Kidney (tissue), 14 donors: ENCODE results near the gene STUB1. TPM values are rescaled to one million over a fixed set of nuclear protein-coding genes. Genes with fewer than 3 reads are reported as not detected.

Source experiments
- DNase-seq, 5 donors: peaks; one replicate each; pipeline ENCODE4 v3.0.0-alpha.2; 2013 to 2020
- FAIRE-seq: peaks from 2 replicates; lab custom pipeline; 2012; peaks lifted over from hg19 to GRCh38; lab: Jason Lieb, UNC
- H3K27ac ChIP-seq, 2 donors: one replicate each; pipeline ENCODE4 v1.7.0; 2013; ENCODE audit warnings: low read depth in 2 of 2, low read length in 2 of 2, inconsistent platforms in 1 of 2
- H3K27me3 ChIP-seq: one replicate; pipeline ENCODE4 v1.7.1; 2013; ENCODE audit warnings: low read length, inconsistent platforms; ENCODE audit not compliant: control insufficient read depth, insufficient read depth
- H3K36me3 ChIP-seq, 3 donors: one replicate each; pipeline versions ENCODE4 v1.7.0 to v1.7.1; 2013; ENCODE audit warnings: low read length in 3 of 3, control low read depth in 1 of 3, inconsistent platforms in 1 of 3; ENCODE audit not compliant: insufficient read depth in 3 of 3, control insufficient read depth in 2 of 3
- H3K4me1 ChIP-seq, 3 donors: one replicate each; pipeline versions ENCODE4 v1.7.0 to v1.7.1; 2013; ENCODE audit warnings: low read length in 3 of 3, inconsistent platforms in 1 of 3, low read depth in 1 of 3; ENCODE audit not compliant: control insufficient read depth in 2 of 3, insufficient read depth in 2 of 3
- H3K4me3 ChIP-seq, 3 donors: one replicate each; pipeline versions ENCODE4 v1.7.0 to v1.8.1; 2013; ENCODE audit warnings: low read length in 3 of 3, control low read depth in 1 of 3, inconsistent platforms in 1 of 3
- H3K9ac ChIP-seq, 3 donors: one replicate each; pipeline versions ENCODE4 v1.7.0 to v1.7.1; 2013; ENCODE audit warnings: low read length in 3 of 3, control low read depth in 1 of 3, inconsistent platforms in 1 of 3
- H3K9me3 ChIP-seq, 3 donors: one replicate each; pipeline versions ENCODE4 v1.7.0 to v1.7.1; 2013; ENCODE audit warnings: low read length in 3 of 3, control low read depth in 1 of 3, inconsistent platforms in 1 of 3; ENCODE audit not compliant: control insufficient read depth in 2 of 3, insufficient read depth in 1 of 3
- intact Hi-C: fragments of 100-400 bp; cut with DNase I; formaldehyde crosslinking; loops from one replicate; pipeline ENCODE4 v1.11.1; 2022
- polyA plus RNA-seq: library from polyadenylated mRNA; stranded (reverse); fragments of 350-450 nt; fragmentation: Illumina TruSeq; extraction: RNeasy Lipid Tissue Mini Kit (QIAGEN cat#74804); gene quantifications from one replicate; pipeline ENCODE4 v1.2.3, GENCODE V29; 2014; ENCODE audit warnings: low read depth, low replicate concordance; ENCODE audit not compliant: insufficient read depth
- total RNA-seq: library from RNA; stranded (reverse); fragmentation: NEBNext Ultra II Directional; extraction: Animal tissue kit (Norgen Biotek cat#: 25700); gene quantifications from one replicate; pipeline ENCODE4 v1.2.1, GENCODE V29; 2021
- TF ChIP-seq, protein P1 (sequence below): IDR thresholded peaks from 3 replicates; pipeline ENCODE4 v1.5.1; 2012; ENCODE audit warnings: mild to moderate bottlenecking, moderate library complexity, borderline replicate concordance; ENCODE audit not compliant: insufficient read depth; ENCODE audit errors: extremely low read depth
- donor health status: control.
- donor health status: control.
- donor health status: control.
- donor health status: control.
- donor health status: control.
- donor health status: DM: yes; HTN: yes; CAD: no.
- donor health status: Normal renal cell carcinoma (clear cell type).

The STUB1 gene
- total and polyA plus RNA-seq, 2 donors from 2014 or later: 92.9 to 218 TPM

DNA sequence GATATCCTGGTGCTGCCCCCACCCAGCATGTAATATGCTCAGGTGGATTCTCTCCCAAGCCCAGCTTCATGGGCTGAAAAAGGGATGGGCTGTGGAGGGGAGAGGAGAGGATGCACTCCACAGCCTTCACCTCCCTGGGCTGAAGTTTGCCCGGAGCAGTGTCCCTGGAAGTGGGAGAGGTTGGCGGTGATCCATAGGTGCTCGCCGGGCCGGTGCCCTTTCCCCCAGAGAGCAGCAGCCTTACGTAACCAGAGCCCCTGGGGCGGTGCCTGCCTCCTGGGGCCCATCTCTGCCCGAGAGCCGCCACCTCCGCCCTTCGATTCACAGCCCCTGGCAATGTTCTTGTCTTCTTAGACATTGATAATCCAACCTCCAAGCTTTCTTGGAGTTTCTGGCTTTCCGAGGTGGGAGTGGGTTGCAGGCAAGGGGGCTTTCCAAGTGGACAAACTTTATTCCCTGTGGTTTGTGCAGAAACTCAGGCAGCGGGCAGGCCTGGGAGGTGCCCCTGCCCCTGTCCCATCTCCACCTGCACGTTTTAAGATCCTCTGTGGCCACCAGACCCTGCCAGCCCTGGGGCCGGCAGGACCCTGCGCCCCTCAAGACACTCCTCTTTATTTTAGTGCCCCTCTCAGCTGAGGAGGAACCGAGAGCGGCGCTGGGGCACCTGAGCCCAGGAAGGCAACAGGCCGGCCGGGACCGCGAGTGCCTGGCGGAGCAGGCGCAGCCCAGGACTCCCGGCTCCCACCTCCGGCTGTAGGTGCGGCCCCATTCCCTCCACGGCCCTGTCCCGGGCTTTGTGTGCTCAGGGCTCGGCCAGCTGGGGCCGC is 34.1 kb upstream of the STUB1 start:
- Histone ChIP-seq H3K27me3 (no peaks in the 10 kb centered on the region), H3K9me3 (no peaks in the 10 kb centered on the region), H3K4me1 (peaks cover 0 to 42% (median 12%) of the 10 kb centered on the region in 3 donors), H3K4me3 (peak overlapping the region in 1 of 3 donors; percentile 39), H3K27ac (peak overlapping the region; percentile 67 to 78), H3K36me3 (no peaks in the 10 kb centered on the region), H3K9ac (peak overlapping the region in 1 of 3 donors; percentile 58)
- intact Hi-C loops: no loop called here
- FAIRE-seq (no peak), DNase-seq (no peak)
- TF ChIP-seq, protein P1, sequence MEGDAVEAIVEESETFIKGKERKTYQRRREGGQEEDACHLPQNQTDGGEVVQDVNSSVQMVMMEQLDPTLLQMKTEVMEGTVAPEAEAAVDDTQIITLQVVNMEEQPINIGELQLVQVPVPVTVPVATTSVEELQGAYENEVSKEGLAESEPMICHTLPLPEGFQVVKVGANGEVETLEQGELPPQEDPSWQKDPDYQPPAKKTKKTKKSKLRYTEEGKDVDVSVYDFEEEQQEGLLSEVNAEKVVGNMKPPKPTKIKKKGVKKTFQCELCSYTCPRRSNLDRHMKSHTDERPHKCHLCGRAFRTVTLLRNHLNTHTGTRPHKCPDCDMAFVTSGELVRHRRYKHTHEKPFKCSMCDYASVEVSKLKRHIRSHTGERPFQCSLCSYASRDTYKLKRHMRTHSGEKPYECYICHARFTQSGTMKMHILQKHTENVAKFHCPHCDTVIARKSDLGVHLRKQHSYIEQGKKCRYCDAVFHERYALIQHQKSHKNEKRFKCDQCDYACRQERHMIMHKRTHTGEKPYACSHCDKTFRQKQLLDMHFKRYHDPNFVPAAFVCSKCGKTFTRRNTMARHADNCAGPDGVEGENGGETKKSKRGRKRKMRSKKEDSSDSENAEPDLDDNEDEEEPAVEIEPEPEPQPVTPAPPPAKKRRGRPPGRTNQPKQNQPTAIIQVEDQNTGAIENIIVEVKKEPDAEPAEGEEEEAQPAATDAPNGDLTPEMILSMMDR: no peak

DNA sequence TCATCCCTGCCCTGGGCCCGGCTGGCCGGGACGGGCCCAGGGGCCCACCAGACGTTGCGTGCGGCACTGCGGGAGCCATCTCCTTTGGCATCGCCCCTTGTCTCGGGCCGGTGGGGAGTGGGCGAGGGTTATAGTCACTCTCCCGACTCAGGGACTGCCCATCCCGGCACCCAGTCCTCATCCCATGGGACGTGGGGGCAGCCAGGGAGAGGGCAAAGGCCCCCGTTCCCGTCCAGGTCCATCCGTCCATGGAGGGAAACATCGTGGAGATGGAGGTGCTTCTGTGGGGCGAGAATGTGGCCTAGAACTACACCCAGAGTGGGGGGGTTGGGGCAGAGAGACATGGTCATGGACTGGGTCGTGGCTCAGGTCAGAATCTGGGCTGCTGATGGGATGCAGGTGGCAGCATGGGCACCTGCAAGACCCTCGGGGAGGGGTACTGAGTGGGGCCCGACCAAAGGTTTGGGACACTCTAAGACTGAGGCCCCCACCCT is 33.5 kb upstream of the STUB1 start:
- intact Hi-C loops: no loop called here
- peak overlapping the region in 1 of 3 donors; percentile 35 for H3K4me3 ChIP-seq
- no peak for FAIRE-seq
- H3K4me1 ChIP-seq: peaks cover 0 to 40% (median 12%) of the 10 kb centered on the region in 3 donors
- TF ChIP-seq, protein P1: no peak
- H3K9ac ChIP-seq: peak overlapping the region in 1 of 3 donors; percentile 58
- no peaks in the 10 kb centered on the region for H3K9me3 ChIP-seq
- H3K27me3 ChIP-seq: no peaks in the 10 kb centered on the region
- DNase-seq: no peak
- peak overlapping the region; percentile 65 to 78 for H3K27ac ChIP-seq
- no peaks in the 10 kb centered on the region for H3K36me3 ChIP-seq

DNA sequence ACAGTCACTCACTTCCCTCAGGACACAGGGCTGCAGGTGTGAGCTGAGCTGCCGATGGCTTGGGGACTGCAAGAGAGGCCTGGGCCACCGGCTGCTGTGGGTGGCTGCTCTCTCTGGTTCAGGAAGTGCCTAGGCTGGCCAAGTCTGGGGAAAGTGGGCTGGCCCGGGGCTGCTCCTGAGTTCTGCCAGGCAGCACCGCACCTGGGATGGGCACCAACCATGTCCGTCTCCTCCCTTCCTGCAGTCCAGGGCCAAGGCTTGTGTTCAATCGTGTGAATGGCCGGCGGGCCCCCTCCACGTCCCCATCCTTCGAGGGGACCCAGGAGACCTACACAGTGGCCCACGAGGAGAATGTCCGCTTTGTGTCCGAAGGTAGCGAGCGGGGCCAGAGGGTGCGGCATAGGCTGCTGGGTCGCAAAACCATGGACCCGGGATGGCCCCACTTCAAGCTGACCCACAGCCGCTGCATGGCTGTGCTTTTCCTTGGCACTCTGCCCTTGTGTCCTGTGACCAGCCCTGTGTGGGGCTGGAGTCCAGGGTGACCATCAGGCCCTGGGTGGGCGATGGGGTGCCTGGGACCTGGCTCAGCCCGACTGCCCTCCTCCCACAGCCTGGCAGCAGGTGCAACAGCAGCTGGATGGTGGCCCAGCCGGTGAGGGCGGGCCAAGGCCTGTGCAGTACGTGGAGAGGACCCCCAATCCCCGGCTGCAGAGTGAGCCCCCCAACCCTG is 32.9 kb upstream of the STUB1 start:
- DNase-seq: no peak
- no peaks in the 10 kb centered on the region for H3K36me3 ChIP-seq
- no peaks in the 10 kb centered on the region for H3K9me3 ChIP-seq
- no peak for FAIRE-seq
- peaks cover 0 to 40% (median 12%) of the 10 kb centered on the region in 3 donors for H3K4me1 ChIP-seq
- H3K9ac ChIP-seq: peak overlapping the region in 1 of 3 donors; percentile 58
- TF ChIP-seq, protein P1: no peak
- intact Hi-C loops: no loop called here
- H3K27ac ChIP-seq: peak overlapping the region; percentile 65 to 78
- H3K4me3 ChIP-seq: peak overlapping the region in 1 of 3 donors; percentile 35
- no peaks in the 10 kb centered on the region for H3K27me3 ChIP-seq
